H9 (cell line): ENCODE measurements around the gene ACOT8. TPM values are rescaled to one million over a fixed set of nuclear protein-coding genes. Genes with fewer than 3 reads are reported as not detected.

Experiments
- DNase-seq: peaks from one replicate; pipeline ENCODE4 v3.0.0-alpha.2; 2017
- H2AFZ ChIP-seq: one replicate; pipeline ENCODE4 v1.6.1; 2013; ENCODE audit warnings: mild to moderate bottlenecking, low read length, control low read depth, moderate library complexity
- H2AK5ac ChIP-seq: 2 replicates; pipeline ENCODE4 v1.6.1; 2013; ENCODE audit warnings: low read length, control low read depth, mixed read lengths; ENCODE audit not compliant: insufficient read length
- H2BK120ac ChIP-seq: one replicate; pipeline ENCODE4 v1.6.1; 2013; ENCODE audit warnings: low read depth, mild to moderate bottlenecking, low read length, control low read depth, inconsistent platforms; ENCODE audit not compliant: poor library complexity, severe bottlenecking
- H2BK12ac ChIP-seq: 2 replicates; pipeline ENCODE4 v1.6.1; 2013; ENCODE audit warnings: low read length, control low read depth, mixed read lengths, low read depth; ENCODE audit not compliant: insufficient read length
- H2BK15ac ChIP-seq: 2 replicates; pipeline ENCODE4 v1.6.1; 2013; ENCODE audit warnings: low read depth, low read length, control low read depth
- H2BK20ac ChIP-seq: one replicate; pipeline ENCODE4 v1.6.1; 2013; ENCODE audit warnings: low read depth, mild to moderate bottlenecking, low read length, control low read depth, inconsistent platforms; ENCODE audit not compliant: poor library complexity, severe bottlenecking
- H2BK5ac ChIP-seq: 2 replicates; pipeline ENCODE4 v1.6.1; 2013; ENCODE audit warnings: low read length, control low read depth, mixed read lengths; ENCODE audit not compliant: insufficient read length
- H3K14ac ChIP-seq: 2 replicates; pipeline ENCODE4 v1.6.1; 2013; ENCODE audit warnings: low read length, control low read depth; ENCODE audit not compliant: insufficient read depth
- H3K18ac ChIP-seq: 2 replicates; pipeline ENCODE4 v1.6.1; 2013; ENCODE audit warnings: low read depth, mild to moderate bottlenecking, mixed read lengths, low read length, control low read depth; ENCODE audit not compliant: insufficient read length
- H3K23ac ChIP-seq: 2 replicates; pipeline ENCODE4 v1.6.1; 2013; ENCODE audit warnings: low read length, control low read depth, mixed read lengths, low read depth; ENCODE audit not compliant: insufficient read length
- H3K23me2 ChIP-seq: 2 replicates; pipeline ENCODE4 v1.6.1; 2013; ENCODE audit warnings: low read depth, mild to moderate bottlenecking, mixed read lengths, low read length, control low read depth; ENCODE audit not compliant: insufficient read length, poor library complexity, severe bottlenecking
- H3K27ac ChIP-seq: 2 replicates; pipeline ENCODE4 v1.5.1; 2013; ENCODE audit warnings: low read length, control low read depth, mixed read lengths, low read depth; ENCODE audit not compliant: insufficient read length
- H3K27me3 ChIP-seq: 2 replicates; pipeline ENCODE4 v1.6.1; 2013; ENCODE audit warnings: low read length, control low read depth, inconsistent platforms; ENCODE audit not compliant: insufficient read depth
- H3K4ac ChIP-seq: 2 replicates; pipeline ENCODE4 v1.6.1; 2013; ENCODE audit warnings: low read depth, mild to moderate bottlenecking, control low read depth, inconsistent platforms, low read length, moderate library complexity
- H3K4me1 ChIP-seq: 2 replicates; pipeline ENCODE4 v1.6.1; 2013; ENCODE audit warnings: low read length, control low read depth, inconsistent platforms; ENCODE audit not compliant: insufficient read depth
- H3K4me2 ChIP-seq: 2 replicates; pipeline ENCODE4 v1.6.1; 2013; ENCODE audit warnings: low read length, control low read depth, mixed read lengths; ENCODE audit not compliant: insufficient read length, insufficient read depth
- H3K56ac ChIP-seq: 2 replicates; pipeline ENCODE4 v1.6.1; 2013; ENCODE audit warnings: low read depth, mild to moderate bottlenecking, mixed read lengths, low read length, control low read depth; ENCODE audit not compliant: insufficient read length
- H3K79me1 ChIP-seq: 2 replicates; pipeline ENCODE4 v1.6.1; 2013; ENCODE audit warnings: low read depth, mild to moderate bottlenecking, moderate library complexity, low read length, control low read depth, inconsistent platforms; ENCODE audit not compliant: insufficient read depth, poor library complexity, severe bottlenecking
- H3K79me2 ChIP-seq: 2 replicates; pipeline ENCODE4 v1.6.1; 2013; ENCODE audit warnings: low read length, control low read depth, inconsistent platforms; ENCODE audit not compliant: insufficient read depth
- H3K9ac ChIP-seq: 2 replicates; pipeline ENCODE4 v1.6.1; 2013; ENCODE audit warnings: low read length, control low read depth, mixed read lengths; ENCODE audit not compliant: insufficient read length; ENCODE audit errors: extremely low read depth
- H3K9me3 ChIP-seq: one replicate; pipeline ENCODE4 v1.6.1; 2013; ENCODE audit warnings: low read depth, low read length, inconsistent platforms; ENCODE audit not compliant: control insufficient read depth
- H3T11ph ChIP-seq: one replicate; pipeline ENCODE4 v1.6.1; 2013; ENCODE audit warnings: mild to moderate bottlenecking, low read length, control low read depth, inconsistent platforms
- H4K20me1 ChIP-seq: one replicate; pipeline ENCODE4 v1.6.1; 2013; ENCODE audit not compliant: control insufficient read depth, insufficient read length, insufficient read depth
- H4K5ac ChIP-seq: 2 replicates; pipeline ENCODE4 v1.6.1; 2013; ENCODE audit warnings: low read depth, mild to moderate bottlenecking, mixed read lengths, low read length, control low read depth; ENCODE audit not compliant: insufficient read length
- H4K8ac ChIP-seq: replicated peaks from 2 replicates; pipeline ENCODE4 v1.6.1; 2013; ENCODE audit warnings: low read length, control low read depth, mixed read lengths, low read depth; ENCODE audit not compliant: insufficient read length
- H4K91ac ChIP-seq: 2 replicates; pipeline ENCODE4 v1.6.1; 2013; ENCODE audit warnings: low read depth, mild to moderate bottlenecking, moderate library complexity, mixed read lengths, low read length, control low read depth; ENCODE audit not compliant: insufficient read length
- H3K27ac Mint-ChIP-seq, 3 experiments: 2 replicates in 2 of 3; 3 replicates in 1 of 3; pipeline ENCODE4 v1.8.0; 2020 to 2021; ENCODE audit warnings: mixed read lengths in 3 of 3, mild to moderate bottlenecking in 1 of 3, moderate library complexity in 1 of 3
- H3K27me3 Mint-ChIP-seq: 2 replicates; pipeline ENCODE4 v1.8.0; 2021; ENCODE audit warnings: low read depth, mild to moderate bottlenecking, moderate library complexity, mixed read lengths
- H3K36me3 Mint-ChIP-seq, 3 experiments: 2 replicates in 2 of 3; 3 replicates in 1 of 3; pipeline ENCODE4 v1.8.0; 2020 to 2021; ENCODE audit warnings: low read depth in 3 of 3, mixed read lengths in 3 of 3; ENCODE audit not compliant: insufficient read depth in 1 of 3
- H3K4me1 Mint-ChIP-seq, 2 experiments: 2 replicates each; pipeline ENCODE4 v1.8.0; 2020; ENCODE audit warnings: mixed read lengths in 2 of 2
- H3K4me3 Mint-ChIP-seq, 2 experiments: 2 replicates in 1 of 2; 3 replicates in 1 of 2; pipeline ENCODE4 v1.8.0; 2020 to 2021; ENCODE audit warnings: mild to moderate bottlenecking in 2 of 2, mixed read lengths in 2 of 2, moderate library complexity in 1 of 2
- H3K9me3 Mint-ChIP-seq, 2 experiments: 2 replicates in 1 of 2; 3 replicates in 1 of 2; pipeline ENCODE4 v1.8.0; 2020; ENCODE audit warnings: mild to moderate bottlenecking in 2 of 2, mixed read lengths in 2 of 2, moderate library complexity in 1 of 2
- CTCF ChIP-seq: fragments of 200-600 bp; sonication (generic); conservative IDR thresholded peaks from 3 replicates; pipeline ENCODE4 v1.8.0; 2021; ENCODE audit warnings: antibody characterized with exemption, mild to moderate bottlenecking
- WGBS: extraction: QIAGEN DNeasy Blood & Tissue Kit; methylation state at CpG from one replicate; pipeline ENCODE4 v1.1.7; 2013; ENCODE audit warnings: missing lambda C conversion rate, low lambda C conversion rate, mixed read lengths; ENCODE audit not compliant: insufficient read length; ENCODE audit errors: extremely low coverage; 5-methylcytosine and 5-hydroxymethylcytosine counted together
- total RNA-seq: library from RNA; stranded (reverse); gene quantifications from 2 replicates; pipeline ENCODE4 v1.2.1, GENCODE V29; 2021

The ACOT8 gene
- total RNA-seq, 1 experiment from 2014 or later, result 26.7 TPM

GRCh38 chr20:45859916-45860315, 2.7 kb upstream of the ACOT8 start:
- Histone ChIP-seq H3T11ph (no peak overlapping the region), H2AFZ (no peak overlapping the region), H3K27me3 (no peaks in the 10 kb centered on the region), H3K56ac (no peak overlapping the region), H3K79me2 (peaks cover 3% of the 10 kb centered on the region; the same call in 1 of the 2 replicates), H4K5ac (no peak overlapping the region), H3K9ac (no peak overlapping the region), H4K8ac (no peak overlapping the region), H3K23ac (no peak overlapping the region), H2BK20ac (no peak overlapping the region), H3K18ac (no peak overlapping the region), H3K23me2 (peaks cover 5% of the 10 kb centered on the region), H2BK12ac (no peak overlapping the region), H2BK5ac (no peak overlapping the region), H3K14ac (no peak overlapping the region), H2AK5ac (no peak overlapping the region), H4K91ac (no peak overlapping the region), H3K27ac (no peak overlapping the region), H3K4ac (no peak overlapping the region), H3K4me1 (peaks cover 5% of the 10 kb centered on the region; the same call in 1 of the 2 replicates), H2BK15ac (no peak overlapping the region), H3K9me3 (no peaks in the 10 kb centered on the region), H2BK120ac (no peak overlapping the region), H3K4me2 (no peak overlapping the region), H3K79me1 (no peaks in the 10 kb centered on the region), H4K20me1 (peaks cover 2% of the 10 kb centered on the region)
- Mint-ChIP-seq H3K4me1 (peaks cover 32 to 35% of the 10 kb centered on the region in 2 experiments), H3K36me3 (peaks cover 2 to 7% (median 3%) of the 10 kb centered on the region in 3 experiments; a peak in 3 of 7 replicates), H3K27ac (no peak overlapping the region), H3K4me3 (no peak overlapping the region), H3K27me3 (no peaks in the 10 kb centered on the region), H3K9me3 (no peaks in the 10 kb centered on the region)
- WGBS, result no CpG with 5 or more reads among the region's 5 CpGs
- no peak for TF ChIP-seq CTCF
- no peak for DNase-seq
